22Rv1 (cell line): ENCODE data around the gene ANKRD61.
"Not testable (repeated sequence)": the region's sequence is repeated elsewhere in the genome, so short reads cannot be mapped to it uniquely, and the experiment has no call there.

ENCODE experiments used
- CTCF ChIP-seq: fragments of 450-650 bp; IDR thresholded peaks from 2 replicates; pipeline ENCODE4 v1.5.1; 2017; ENCODE audit warnings: mild to moderate bottlenecking
- ZFX ChIP-seq: fragments of 450-650 bp; IDR thresholded peaks from 2 replicates; pipeline ENCODE4 v1.6.1; 2017; ENCODE audit warnings: antibody characterized with exemption, borderline replicate concordance

GRCh38 chr7:5987061-5987460 is 44.1 kb upstream of the ANKRD61 start:
- not testable (repeated sequence) for TF ChIP-seq CTCF, ZFX
